C4-2B (cell line): ENCODE data around the gene DCST2.

Experiments used
- ZFX ChIP-seq: fragments of 450-650 bp; IDR thresholded peaks from 2 replicates; pipeline ENCODE4 v1.6.1; 2017
- TF ChIP-seq, protein P1 (sequence below): fragments of 450-650 bp; conservative IDR thresholded peaks from 2 replicates; pipeline ENCODE4 v1.5.1; 2017; ENCODE audit warnings: mild to moderate bottlenecking

DNA sequence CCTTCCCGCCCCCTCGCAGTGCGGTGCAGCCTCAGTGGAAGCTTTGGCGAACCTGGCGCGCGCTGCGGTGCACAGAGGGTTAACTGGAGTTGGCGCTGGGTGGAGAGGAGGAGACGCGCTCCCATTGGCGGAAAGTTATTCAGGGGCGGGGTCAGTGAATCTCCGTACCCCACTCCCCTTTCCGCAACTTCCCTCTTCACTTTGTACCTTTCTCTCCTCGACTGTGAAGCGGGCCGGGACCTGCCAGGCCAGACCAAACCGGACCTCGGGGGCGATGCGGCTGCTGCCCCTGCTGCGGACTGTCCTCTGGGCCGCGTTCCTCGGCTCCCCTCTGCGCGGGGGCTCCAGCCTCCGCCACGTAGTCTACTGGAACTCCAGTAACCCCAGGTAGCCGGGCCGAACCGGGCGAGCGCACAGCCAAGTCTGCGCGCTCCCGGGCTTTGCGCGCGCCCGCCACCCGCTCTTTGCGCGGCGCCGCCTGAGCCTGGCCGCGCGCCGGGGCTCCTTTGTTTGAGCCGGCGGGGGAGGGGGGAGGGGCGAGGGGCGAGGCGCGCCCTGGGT is 30.0 kb upstream of the DCST2 start, which contains the start of gene EFNA4:
- TF ChIP-seq, protein P1, sequence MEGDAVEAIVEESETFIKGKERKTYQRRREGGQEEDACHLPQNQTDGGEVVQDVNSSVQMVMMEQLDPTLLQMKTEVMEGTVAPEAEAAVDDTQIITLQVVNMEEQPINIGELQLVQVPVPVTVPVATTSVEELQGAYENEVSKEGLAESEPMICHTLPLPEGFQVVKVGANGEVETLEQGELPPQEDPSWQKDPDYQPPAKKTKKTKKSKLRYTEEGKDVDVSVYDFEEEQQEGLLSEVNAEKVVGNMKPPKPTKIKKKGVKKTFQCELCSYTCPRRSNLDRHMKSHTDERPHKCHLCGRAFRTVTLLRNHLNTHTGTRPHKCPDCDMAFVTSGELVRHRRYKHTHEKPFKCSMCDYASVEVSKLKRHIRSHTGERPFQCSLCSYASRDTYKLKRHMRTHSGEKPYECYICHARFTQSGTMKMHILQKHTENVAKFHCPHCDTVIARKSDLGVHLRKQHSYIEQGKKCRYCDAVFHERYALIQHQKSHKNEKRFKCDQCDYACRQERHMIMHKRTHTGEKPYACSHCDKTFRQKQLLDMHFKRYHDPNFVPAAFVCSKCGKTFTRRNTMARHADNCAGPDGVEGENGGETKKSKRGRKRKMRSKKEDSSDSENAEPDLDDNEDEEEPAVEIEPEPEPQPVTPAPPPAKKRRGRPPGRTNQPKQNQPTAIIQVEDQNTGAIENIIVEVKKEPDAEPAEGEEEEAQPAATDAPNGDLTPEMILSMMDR, result no peak
- TF ChIP-seq ZFX, result peak; percentile 28; the same call in 1 of the 2 replicates
